Measurements from ENCODE around the gene PIMREG. TPM values are rescaled to one million over a fixed set of nuclear protein-coding genes. Genes with fewer than 3 reads are reported as not detected.

Gene PIMREG
- total RNA-seq, 1 donor from 2014 or later: 20.5 TPM

GRCh38 chr17:6496640-6497441 is 52.6 kb downstream of the PIMREG start:
- intact Hi-C loops (cut with micrococcal nuclease): no loop called here

- intact Hi-C loops (cut with micrococcal nuclease): no loop called here
Observed at GRCh38 chr17:6497496-6498221, 53.4 kb downstream of the PIMREG start.

- intact Hi-C loops (cut with micrococcal nuclease): no loop called here
Observed at GRCh38 chr17:6498356-6498755, 54.1 kb downstream of the PIMREG start.

- intact Hi-C loops (cut with micrococcal nuclease): no loop called here
Observed at GRCh38 chr17:6498901-6499540, 54.8 kb downstream of the PIMREG start.

Other genes with a start within 250 kb of the PIMREG start
- not detected in 2 replicates for gene AIPL1, start 9.3 kb upstream of the PIMREG start, total RNA-seq
- gene PITPNM3, start 112.1 kb downstream of the PIMREG start, total RNA-seq: 0.50 and 0.77 TPM in 2 replicates
- gene KIAA0753, start 196.3 kb downstream of the PIMREG start, total RNA-seq: 16.5 and 19.1 TPM in 2 replicates
- 76.9 and 82.4 TPM in 2 replicates for gene TXNDC17, start 196.6 kb downstream of the PIMREG start, total RNA-seq
- gene MED31, start 207.2 kb downstream of the PIMREG start, total RNA-seq: 16.8 and 19.1 TPM in 2 replicates
- 1.6 and 1.7 TPM in 2 replicates for gene C17orf100, start 207.3 kb downstream of the PIMREG start, total RNA-seq

All from T-helper 2 cell treated with Interferon-gamma antibody and Interleukin-4, amounts not matched to agents 100 ng/mL and 5 ng/mL, for 36 hours (primary cell).